IMR-90 (cell line): ENCODE results near the gene PTGDR2. TPM values are rescaled to one million over a fixed set of nuclear protein-coding genes. Genes with fewer than 3 reads are reported as not detected.

Experiments
- ATAC-seq: fragments of 200-7000 bp; cut with Tn5 transposase; 2 replicates; pipeline ENCODE4 v1.9.1; 2020; ENCODE audit warnings: low read depth, mild to moderate bottlenecking, moderate library complexity
- BruUV-seq: library from RNA; stranded (reverse); fragments of 400-500 nt; replicated peaks from 2 replicates; lab custom pipeline; 2021; lab: Mats Ljungman, UMichigan
- CTCF ChIA-PET: fragments of 300-600 bp; formaldehyde crosslinking; extraction: SDS; loops from one replicate; lab custom pipeline; 2021; ENCODE audit warnings: antibody characterized with exemption; lab: Yijun Ruan, JAX
- POLR2A ChIA-PET: fragments of 300-600 bp; sonication (Branson Sonifier 250); formaldehyde crosslinking; loops from one replicate; lab custom pipeline; 2022; ENCODE audit warnings: antibody characterized with exemption; ENCODE audit not compliant: unreplicated experiment; lab: Charles Lee
- DNase-seq: peaks from one replicate; pipeline ENCODE4 v3.0.0; 2013
- H2AFZ ChIP-seq: replicated peaks from 2 replicates; pipeline ENCODE3; 2013; ENCODE audit warnings: low read length, mild to moderate bottlenecking; ENCODE audit not compliant: poor library complexity
- H2AK5ac ChIP-seq: 2 replicates; pipeline ENCODE4 v1.6.1; 2013; ENCODE audit warnings: low read depth, low read length, inconsistent platforms
- H2AK9ac ChIP-seq: replicated peaks from 2 replicates; pipeline ENCODE3; 2013; ENCODE audit warnings: mild to moderate bottlenecking, low read depth, low read length, moderate library complexity; ENCODE audit not compliant: poor library complexity
- H2BK120ac ChIP-seq: 2 replicates; pipeline ENCODE4 v1.6.1; 2013; ENCODE audit warnings: low read depth, low read length, inconsistent platforms
- H2BK15ac ChIP-seq: 3 replicates; pipeline ENCODE4 v1.6.1; 2013; ENCODE audit warnings: low read depth, low read length, inconsistent platforms
- H2BK20ac ChIP-seq: 2 replicates; pipeline ENCODE4 v1.6.1; 2013; ENCODE audit warnings: low read depth, mild to moderate bottlenecking, inconsistent platforms, low read length, moderate library complexity
- H2BK5ac ChIP-seq: 2 replicates; pipeline ENCODE4 v1.6.1; 2013; ENCODE audit warnings: mild to moderate bottlenecking, low read depth, low read length, inconsistent platforms; ENCODE audit not compliant: poor library complexity, severe bottlenecking
- H3K14ac ChIP-seq: replicated peaks from 2 replicates; pipeline ENCODE4 v1.6.1; 2013; ENCODE audit warnings: low read depth, low read length, inconsistent platforms
- H3K18ac ChIP-seq: 2 replicates; pipeline ENCODE4 v1.6.1; 2013; ENCODE audit warnings: low read depth, low read length, control low read depth
- H3K23ac ChIP-seq: 2 replicates; pipeline ENCODE4 v1.6.1; 2013; ENCODE audit warnings: low read depth, low read length, inconsistent platforms
- H3K27ac ChIP-seq: 2 replicates; pipeline ENCODE4 v1.5.1; 2013; ENCODE audit warnings: mild to moderate bottlenecking, control low read depth, low read length; ENCODE audit not compliant: insufficient read depth
- H3K27me3 ChIP-seq: 2 replicates; pipeline ENCODE4 v1.6.1; 2013; ENCODE audit warnings: low read length; ENCODE audit not compliant: control insufficient read depth, insufficient read depth
- H3K36me3 ChIP-seq: 2 replicates; pipeline ENCODE4 v1.6.1; 2013; ENCODE audit warnings: low read length, mixed read lengths; ENCODE audit not compliant: control insufficient read depth, insufficient read depth
- H3K4ac ChIP-seq: 2 replicates; pipeline ENCODE4 v1.6.1; 2013; ENCODE audit warnings: low read depth, low read length, inconsistent platforms
- H3K4me1 ChIP-seq: 2 replicates; pipeline ENCODE4 v1.6.1; 2013; ENCODE audit warnings: low read length, mixed read lengths; ENCODE audit not compliant: control insufficient read depth, insufficient read depth
- H3K4me2 ChIP-seq: 2 replicates; pipeline ENCODE4 v1.6.1; 2013; ENCODE audit warnings: low read depth, mild to moderate bottlenecking, control low read depth, low read length, moderate library complexity
- H3K4me3 ChIP-seq: 2 replicates; pipeline ENCODE4 v1.5.1; 2013; ENCODE audit warnings: low read depth, mild to moderate bottlenecking, control low read depth, low read length, moderate library complexity; ENCODE audit not compliant: insufficient read depth
- H3K56ac ChIP-seq: 2 replicates; pipeline ENCODE4 v1.6.1; 2013; ENCODE audit warnings: low read length, inconsistent platforms; ENCODE audit not compliant: insufficient read depth; ENCODE audit errors: extremely low read depth
- H3K79me1 ChIP-seq, 2 experiments: 2 replicates each; pipeline ENCODE4 v1.6.1; 2013; ENCODE audit warnings: low read length in 2 of 2, inconsistent platforms in 1 of 2, low read depth in 1 of 2
- H3K9ac ChIP-seq: 2 replicates; pipeline ENCODE4 v1.6.1; 2013; ENCODE audit warnings: low read depth, low read length, control low read depth
- H3K9me1 ChIP-seq: 2 replicates; pipeline ENCODE4 v1.6.1; 2013; ENCODE audit warnings: low read length, inconsistent platforms; ENCODE audit not compliant: insufficient read depth
- H3K9me3 ChIP-seq: 2 replicates; pipeline ENCODE4 v1.6.1; 2013; ENCODE audit warnings: low read length; ENCODE audit not compliant: control insufficient read depth, insufficient read depth
- H4K20me1 ChIP-seq: 2 replicates; pipeline ENCODE4 v1.6.1; 2013; ENCODE audit warnings: low read length, inconsistent platforms; ENCODE audit not compliant: insufficient read depth
- H4K5ac ChIP-seq: 2 replicates; pipeline ENCODE4 v1.6.1; 2013; ENCODE audit warnings: mild to moderate bottlenecking, low read depth, low read length, control low read depth
- H4K8ac ChIP-seq, 2 experiments: 2 replicates each; pipeline ENCODE4 v1.6.1; 2013; ENCODE audit warnings: low read depth in 2 of 2, low read length in 2 of 2, control low read depth in 1 of 2, inconsistent platforms in 1 of 2
- H4K91ac ChIP-seq: 2 replicates; pipeline ENCODE4 v1.6.1; 2013; ENCODE audit warnings: low read depth, low read length, inconsistent platforms; ENCODE audit not compliant: insufficient read depth
- BHLHE40 ChIP-seq: fragments of 150-350 bp; IDR thresholded peaks from 2 replicates; pipeline ENCODE4 v1.6.1; 2016; ENCODE audit warnings: mild to moderate bottlenecking, low read depth, low read length
- CEBPB ChIP-seq: IDR thresholded peaks from 2 replicates; pipeline ENCODE4 v1.6.1; 2012; ENCODE audit warnings: low read depth, low read length, improper control_type of control experiment
- CHD1 ChIP-seq: IDR thresholded peaks from 2 replicates; pipeline ENCODE4 v1.6.1; 2012; ENCODE audit warnings: low read depth, low read length, improper control_type of control experiment
- FOS ChIP-seq: fragments of 150-350 bp; IDR thresholded peaks from 2 replicates; pipeline ENCODE4 v1.6.1; 2016; ENCODE audit warnings: low read depth, low read length
- MAFK ChIP-seq: IDR thresholded peaks from 2 replicates; pipeline ENCODE4 v1.6.1; 2012; ENCODE audit warnings: low read depth, low read length, improper control_type of control experiment
- MAZ ChIP-seq: IDR thresholded peaks from 2 replicates; pipeline ENCODE4 v1.6.1; 2012; ENCODE audit warnings: low read depth, mild to moderate bottlenecking, low read length, improper control_type of control experiment, moderate library complexity, borderline replicate concordance
- MXI1 ChIP-seq: IDR thresholded peaks from 2 replicates; pipeline ENCODE4 v1.6.1; 2012; ENCODE audit warnings: low read depth, mild to moderate bottlenecking, low read length, moderate library complexity, borderline replicate concordance
- NFE2L2 ChIP-seq: fragments of 150-350 bp; IDR thresholded peaks from 2 replicates; pipeline ENCODE4 v1.6.1; 2016; ENCODE audit warnings: low read depth, mild to moderate bottlenecking, low read length
- POLR2A ChIP-seq: IDR thresholded peaks from 2 replicates; pipeline ENCODE4 v1.6.1; 2012; ENCODE audit warnings: mild to moderate bottlenecking, low read depth, low read length
- RAD21 ChIP-seq: IDR thresholded peaks from 2 replicates; pipeline ENCODE4 v1.6.1; 2012; ENCODE audit warnings: low read length, improper control_type of control experiment
- RCOR1 ChIP-seq: IDR thresholded peaks from 2 replicates; pipeline ENCODE4 v1.6.1; 2012; ENCODE audit warnings: mild to moderate bottlenecking, low read length, improper control_type of control experiment; ENCODE audit not compliant: insufficient replicate concordance
- RFX5 ChIP-seq: IDR thresholded peaks from 2 replicates; pipeline ENCODE4 v1.8.0; 2012; ENCODE audit warnings: low read depth, mild to moderate bottlenecking, low read length, moderate library complexity
- SMC3 ChIP-seq: fragments of 150-350 bp; IDR thresholded peaks from 2 replicates; pipeline ENCODE4 v1.6.1; 2016; ENCODE audit warnings: low read depth, mild to moderate bottlenecking, antibody characterized with exemption, low read length, moderate library complexity
- WGBS, 2 experiments: methylation state at CpG; one replicate each; pipeline versions ENCODE4 v1.1.5 to v1.1.7; 2013; ENCODE audit warnings: missing lambda C conversion rate in 2 of 2; ENCODE audit not compliant: insufficient read length in 1 of 2; ENCODE audit errors: extremely low coverage in 2 of 2; 5-methylcytosine and 5-hydroxymethylcytosine counted together
- dilution Hi-C: fragments of 300-500 bp; cut with HindIII; formaldehyde crosslinking; loops from one replicate; pipeline ENCODE4 v1.14.3; 2018; ENCODE audit warnings: low sequenced_read_pairs; ENCODE audit not compliant: unreplicated experiment
- in situ Hi-C: fragments of 300-500 bp; cut with MboI; formaldehyde crosslinking; loops from 3 replicates; pipeline ENCODE4 v1.14.3; 2019; ENCODE audit warnings: low sequenced_read_pairs, inconsistent platforms, mixed read lengths
- intact Hi-C: fragments of 100-400 bp; cut with micrococcal nuclease; formaldehyde crosslinking; loops from 2 replicates; pipeline ENCODE4 v1.10.0; 2022
- polyA plus RNA-seq, 3 experiments: library from polyadenylated mRNA; depleted of rRNA; stranded (reverse); fragments of >200 nt; gene quantifications; 2 replicates each; pipeline ENCODE4 v1.2.3, GENCODE V29; 2012; ENCODE audit warnings: low replicate concordance in 1 of 3
- total RNA-seq: library from RNA; depleted of rRNA; stranded (reverse); fragments of >200 nt; gene quantifications from 2 replicates; pipeline ENCODE4 v1.2.3, GENCODE V29; 2012
- TF ChIP-seq, protein P1 (sequence below): fragments of 150-350 bp; IDR thresholded peaks from 2 replicates; pipeline ENCODE4 v1.6.1; 2016; ENCODE audit warnings: low read depth, mild to moderate bottlenecking, low read length, moderate library complexity, borderline replicate concordance
- TF ChIP-seq, protein P2 (sequence below): conservative IDR thresholded peaks from 2 replicates; pipeline ENCODE4 v1.5.1; 2012; ENCODE audit warnings: mild to moderate bottlenecking, low read depth, low read length, improper control_type of control experiment
- TF ChIP-seq, protein P3 (sequence below): fragments of 150-350 bp; IDR thresholded peaks from 2 replicates; pipeline ENCODE4 v1.6.1; 2017; ENCODE audit warnings: mild to moderate bottlenecking, antibody characterized with exemption, low read length, low read depth

The PTGDR2 gene
- total and polyA plus RNA-seq, 2 of the 4 experiments (the other 2 are of a cell fraction): under 0.01 to 0.12 TPM

DNA sequence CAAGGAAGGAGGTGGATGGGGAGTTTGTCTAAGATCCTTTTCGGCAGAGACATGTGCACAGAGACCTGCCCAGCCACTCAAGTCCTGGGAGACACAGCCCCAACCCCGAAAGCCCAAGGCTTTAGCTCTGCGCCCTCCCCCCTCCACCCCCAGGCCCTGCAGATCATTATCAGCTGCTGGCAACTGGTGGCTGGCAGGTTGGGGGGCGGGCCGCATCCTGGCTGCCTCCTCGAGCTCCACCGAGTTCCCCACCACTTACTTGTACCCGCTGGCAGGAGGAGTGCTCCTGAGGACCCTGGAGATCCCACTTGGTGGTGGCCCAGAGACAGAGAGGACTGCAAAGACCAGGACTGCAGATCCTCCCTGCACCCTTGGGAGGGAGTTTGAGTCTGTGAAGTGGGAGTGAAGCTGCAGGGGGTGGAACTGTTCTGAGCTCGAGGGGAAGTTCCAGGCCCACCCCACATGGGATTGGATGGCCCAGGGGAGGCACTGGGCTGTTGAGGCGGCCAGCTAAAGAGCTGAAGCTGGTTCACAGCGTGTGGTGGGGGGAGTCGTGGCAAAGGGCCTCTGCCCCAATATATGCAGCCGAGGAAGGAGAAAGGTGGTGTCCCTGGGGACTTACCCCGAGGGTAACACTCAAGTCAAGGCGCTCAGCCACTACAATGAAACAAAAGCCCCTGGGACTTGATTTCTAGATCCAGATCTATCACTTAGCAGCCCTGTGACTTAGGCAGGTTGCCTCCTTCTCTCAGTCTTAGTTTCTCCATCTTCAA lies 33.7 kb downstream of the PTGDR2 start:
- in situ Hi-C loops: no loop called here
- TF ChIP-seq MAZ (no peak), CHD1 (no peak), BHLHE40 (no peak), MXI1 (no peak), FOS (no peak), RFX5 (no peak), RCOR1 (no peak), SMC3 (no peak), CEBPB (no peak), MAFK (no peak), NFE2L2 (no peak), RAD21 (no peak), POLR2A (no peak)
- TF ChIP-seq, protein P1, sequence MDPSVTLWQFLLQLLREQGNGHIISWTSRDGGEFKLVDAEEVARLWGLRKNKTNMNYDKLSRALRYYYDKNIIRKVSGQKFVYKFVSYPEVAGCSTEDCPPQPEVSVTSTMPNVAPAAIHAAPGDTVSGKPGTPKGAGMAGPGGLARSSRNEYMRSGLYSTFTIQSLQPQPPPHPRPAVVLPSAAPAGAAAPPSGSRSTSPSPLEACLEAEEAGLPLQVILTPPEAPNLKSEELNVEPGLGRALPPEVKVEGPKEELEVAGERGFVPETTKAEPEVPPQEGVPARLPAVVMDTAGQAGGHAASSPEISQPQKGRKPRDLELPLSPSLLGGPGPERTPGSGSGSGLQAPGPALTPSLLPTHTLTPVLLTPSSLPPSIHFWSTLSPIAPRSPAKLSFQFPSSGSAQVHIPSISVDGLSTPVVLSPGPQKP: no peak
- TF ChIP-seq, protein P2, sequence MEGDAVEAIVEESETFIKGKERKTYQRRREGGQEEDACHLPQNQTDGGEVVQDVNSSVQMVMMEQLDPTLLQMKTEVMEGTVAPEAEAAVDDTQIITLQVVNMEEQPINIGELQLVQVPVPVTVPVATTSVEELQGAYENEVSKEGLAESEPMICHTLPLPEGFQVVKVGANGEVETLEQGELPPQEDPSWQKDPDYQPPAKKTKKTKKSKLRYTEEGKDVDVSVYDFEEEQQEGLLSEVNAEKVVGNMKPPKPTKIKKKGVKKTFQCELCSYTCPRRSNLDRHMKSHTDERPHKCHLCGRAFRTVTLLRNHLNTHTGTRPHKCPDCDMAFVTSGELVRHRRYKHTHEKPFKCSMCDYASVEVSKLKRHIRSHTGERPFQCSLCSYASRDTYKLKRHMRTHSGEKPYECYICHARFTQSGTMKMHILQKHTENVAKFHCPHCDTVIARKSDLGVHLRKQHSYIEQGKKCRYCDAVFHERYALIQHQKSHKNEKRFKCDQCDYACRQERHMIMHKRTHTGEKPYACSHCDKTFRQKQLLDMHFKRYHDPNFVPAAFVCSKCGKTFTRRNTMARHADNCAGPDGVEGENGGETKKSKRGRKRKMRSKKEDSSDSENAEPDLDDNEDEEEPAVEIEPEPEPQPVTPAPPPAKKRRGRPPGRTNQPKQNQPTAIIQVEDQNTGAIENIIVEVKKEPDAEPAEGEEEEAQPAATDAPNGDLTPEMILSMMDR: no peak
- TF ChIP-seq, protein P3, sequence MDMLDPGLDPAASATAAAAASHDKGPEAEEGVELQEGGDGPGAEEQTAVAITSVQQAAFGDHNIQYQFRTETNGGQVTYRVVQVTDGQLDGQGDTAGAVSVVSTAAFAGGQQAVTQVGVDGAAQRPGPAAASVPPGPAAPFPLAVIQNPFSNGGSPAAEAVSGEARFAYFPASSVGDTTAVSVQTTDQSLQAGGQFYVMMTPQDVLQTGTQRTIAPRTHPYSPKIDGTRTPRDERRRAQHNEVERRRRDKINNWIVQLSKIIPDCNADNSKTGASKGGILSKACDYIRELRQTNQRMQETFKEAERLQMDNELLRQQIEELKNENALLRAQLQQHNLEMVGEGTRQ: no peak
- POLR2A ChIA-PET: no interaction called here
- Histone ChIP-seq H3K4me3 (no peak overlapping the region), H2AK9ac (no peak overlapping the region), H3K27me3 (peaks cover 41% of the 10 kb centered on the region), H3K9ac (no peak overlapping the region), H3K18ac (no peak overlapping the region), H2AK5ac (no peak overlapping the region), H4K5ac (no peak overlapping the region), H3K23ac (no peak overlapping the region), H3K14ac (no peak overlapping the region), H3K79me1 (no peaks in the 10 kb centered on the region), H2AFZ (no peak overlapping the region), H3K9me3 (peaks cover 2% of the 10 kb centered on the region), H2BK15ac (no peak overlapping the region), H3K9me1 (no peaks in the 10 kb centered on the region), H4K20me1 (no peaks in the 10 kb centered on the region), H3K27ac (no peak overlapping the region), H3K4me1 (no peaks in the 10 kb centered on the region), H3K4ac (no peak overlapping the region), H3K36me3 (no peaks in the 10 kb centered on the region), H3K56ac (no peak overlapping the region), H2BK20ac (no peak overlapping the region), H4K91ac (no peak overlapping the region), H3K4me2 (no peak overlapping the region), H4K8ac (no peak overlapping the region), H2BK120ac (no peak overlapping the region), H2BK5ac (no peak overlapping the region)
- intact Hi-C loops: no loop called here
- DNase-seq (no peak), ATAC-seq (no peak)
- CTCF ChIA-PET: interaction anchor here (1.0 to 1.7 kb wide), 3 partner anchors 9 to 65 kb away, joined by 3 to 7 read pairs (median 4); no protein-coding TSS in a partner anchor
- BruUV-seq: no TSS peak
- dilution Hi-C loops: no loop called here
- WGBS, 2 experiments: no CpG with 5 or more reads among the region's 15 CpGs
